Fibroblast of skin of right biceps (primary cell): ENCODE measurements around the gene HPS4.
"Not testable (repeated sequence)": the region's sequence is repeated elsewhere in the genome, so short reads cannot be mapped to it uniquely, and the experiment has no call there.

Experiments used
- DNase-seq: peaks from one replicate; pipeline ENCODE4 v3.0.0-alpha.2; 2013

The HPS4 gene

DNA sequence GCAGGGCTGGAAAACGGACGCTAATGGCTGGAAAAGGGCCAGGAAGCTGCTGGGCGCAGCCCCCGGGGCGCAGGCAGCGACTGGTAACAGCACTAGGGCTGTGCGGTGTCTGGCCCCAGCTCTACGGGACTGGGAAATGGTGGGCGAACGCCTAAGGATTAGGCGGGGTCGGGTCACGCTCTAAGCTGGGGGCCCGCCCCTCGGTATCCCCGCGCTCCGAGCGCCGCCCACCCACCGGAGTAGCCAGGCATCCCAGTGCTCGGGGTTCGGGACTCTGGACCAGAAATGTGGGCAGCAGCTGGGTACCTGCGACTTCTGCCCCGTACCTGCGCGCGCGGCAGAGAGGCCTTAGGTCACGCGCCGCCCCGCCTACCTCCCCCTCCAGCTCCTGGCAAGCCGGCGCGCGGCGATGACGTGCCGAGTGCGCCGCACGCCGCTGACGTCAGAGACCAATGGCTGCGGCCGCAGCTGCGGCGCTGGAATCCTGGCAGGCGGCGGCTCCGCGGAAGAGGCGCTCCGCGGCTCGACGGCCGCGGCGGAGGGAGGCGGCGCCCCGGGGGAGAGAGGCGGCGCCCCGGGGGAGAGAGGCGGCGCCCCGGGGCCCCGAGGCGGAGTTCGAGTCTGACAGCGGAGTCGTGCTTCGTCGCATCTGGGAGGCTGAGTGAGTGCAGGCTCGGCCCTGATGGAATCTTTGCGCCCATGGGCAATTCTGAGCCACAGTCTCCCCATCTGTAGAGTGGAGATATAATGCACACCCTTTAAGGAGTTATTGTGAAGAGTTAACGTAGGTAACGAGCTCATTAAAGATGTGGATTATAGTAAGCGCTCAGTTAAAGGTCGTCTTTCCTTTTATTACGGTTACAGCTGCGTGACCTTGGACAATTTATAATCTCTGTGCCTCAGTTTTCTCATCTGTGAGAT, at the start of gene HPS4, which contains the start of gene SRRD:
HPS4 (minus strand) TSS at position 345 of the 921 bp plus-strand sequence. CDS start 2,021 bp downstream, outside the sequence.
SRRD (plus strand) TSS at position 439 of the 921 bp plus-strand sequence; CDS start at position 453, 14 bp downstream.
- peak; percentile 91 for DNase-seq

DNA sequence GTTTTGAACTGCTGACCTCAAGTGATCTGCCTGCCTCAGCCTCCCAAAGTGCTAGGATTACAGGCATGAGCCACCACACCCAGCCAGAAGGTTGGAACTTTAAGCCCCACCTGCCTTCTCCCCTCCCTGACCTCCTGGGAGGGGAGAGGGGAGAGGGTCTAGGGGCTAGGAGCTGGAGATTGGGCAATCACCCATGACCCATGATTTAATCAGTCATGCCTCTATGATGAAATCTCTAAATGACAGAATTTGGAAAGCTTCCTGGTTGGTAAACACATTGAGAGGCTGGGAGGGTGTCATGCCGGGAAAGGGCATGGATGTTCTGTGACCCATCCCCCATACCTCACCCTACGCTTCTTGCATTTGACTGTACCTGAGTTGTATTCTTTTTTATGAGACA, 45.8 kb upstream of the HPS4 start:
- no peak for DNase-seq

DNA sequence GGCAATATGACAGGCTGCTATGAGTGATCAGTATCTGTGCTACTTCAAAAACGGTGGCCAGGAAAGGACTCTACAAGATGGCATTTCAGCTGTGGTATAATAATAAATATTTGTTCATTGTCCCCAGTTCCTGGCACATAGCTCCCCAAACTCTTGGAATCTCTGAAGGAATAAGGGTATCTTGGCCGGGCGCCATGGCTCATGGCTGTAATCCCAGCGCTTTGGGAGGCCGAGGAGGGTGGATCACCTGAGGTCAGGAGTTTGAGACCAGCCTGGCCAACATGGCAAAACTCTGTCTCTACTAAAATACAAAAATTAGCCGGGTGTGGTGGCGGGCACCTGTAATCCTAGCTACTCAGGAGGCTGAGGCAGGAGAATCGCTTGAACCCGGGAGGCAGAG, 44.9 kb upstream of the HPS4 start:
- not testable (repeated sequence) for DNase-seq

DNA sequence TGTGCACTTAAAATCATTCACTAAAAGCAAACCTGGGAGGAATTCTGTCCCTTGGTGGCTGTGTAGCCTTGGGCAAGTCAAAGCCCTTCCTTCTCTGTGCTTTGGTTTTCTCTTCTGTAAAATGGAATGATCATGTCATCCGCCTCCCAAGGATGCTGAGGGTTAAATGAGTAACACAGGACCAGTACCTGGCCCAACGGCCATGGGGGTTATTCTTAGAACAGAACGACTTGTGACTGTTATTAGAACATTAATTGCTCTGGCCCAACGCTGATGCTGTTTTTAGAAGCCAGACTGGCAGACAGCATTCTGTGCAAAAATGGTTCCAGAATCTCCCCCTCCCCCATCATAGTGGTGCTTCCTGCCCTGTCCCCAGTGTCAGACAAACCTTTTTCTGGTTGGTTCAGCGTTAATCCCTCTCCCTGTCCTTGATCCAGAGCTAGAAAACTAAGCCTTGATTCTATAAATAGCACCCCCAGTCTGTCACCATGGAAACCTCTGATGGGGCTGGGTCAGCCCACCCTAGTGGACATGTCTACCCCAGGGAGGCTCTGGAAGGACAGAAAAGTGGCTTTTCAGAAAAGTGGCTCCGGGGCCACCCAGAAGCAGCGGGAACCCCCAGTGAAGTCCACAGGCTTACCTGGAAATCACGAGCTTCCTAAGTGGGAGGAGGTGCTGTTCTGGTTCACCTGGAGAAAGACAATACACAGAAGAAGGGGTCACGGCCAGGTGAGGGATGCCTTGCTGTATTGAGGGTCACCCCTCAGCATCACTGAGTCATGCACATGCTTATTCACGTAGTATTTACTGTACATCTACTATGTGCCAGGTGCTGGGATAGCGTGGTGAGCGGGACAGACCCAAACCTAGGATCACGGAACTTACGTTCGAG, 44.2 kb upstream of the HPS4 start:
- DNase-seq = no peak

DNA sequence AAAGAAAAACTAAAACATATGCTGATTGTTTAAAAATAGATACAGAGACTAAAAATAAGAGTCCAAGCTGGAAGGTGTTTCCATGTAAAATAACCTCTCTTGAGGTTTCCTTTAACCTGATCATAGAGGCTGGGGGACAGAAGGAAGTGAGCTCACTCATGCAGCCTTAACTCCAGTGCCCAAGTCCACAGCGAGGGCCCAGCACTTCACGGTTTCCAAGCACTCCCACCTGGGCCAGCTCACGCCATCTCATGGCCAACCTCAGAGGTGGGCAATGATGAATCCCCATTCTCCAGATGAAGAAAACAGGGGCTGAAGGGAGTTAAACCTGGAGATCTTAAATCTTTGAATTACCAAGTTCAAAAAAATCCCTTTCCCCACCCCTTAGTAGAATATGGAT, 43.6 kb upstream of the HPS4 start:
- DNase-seq = no peak

DNA sequence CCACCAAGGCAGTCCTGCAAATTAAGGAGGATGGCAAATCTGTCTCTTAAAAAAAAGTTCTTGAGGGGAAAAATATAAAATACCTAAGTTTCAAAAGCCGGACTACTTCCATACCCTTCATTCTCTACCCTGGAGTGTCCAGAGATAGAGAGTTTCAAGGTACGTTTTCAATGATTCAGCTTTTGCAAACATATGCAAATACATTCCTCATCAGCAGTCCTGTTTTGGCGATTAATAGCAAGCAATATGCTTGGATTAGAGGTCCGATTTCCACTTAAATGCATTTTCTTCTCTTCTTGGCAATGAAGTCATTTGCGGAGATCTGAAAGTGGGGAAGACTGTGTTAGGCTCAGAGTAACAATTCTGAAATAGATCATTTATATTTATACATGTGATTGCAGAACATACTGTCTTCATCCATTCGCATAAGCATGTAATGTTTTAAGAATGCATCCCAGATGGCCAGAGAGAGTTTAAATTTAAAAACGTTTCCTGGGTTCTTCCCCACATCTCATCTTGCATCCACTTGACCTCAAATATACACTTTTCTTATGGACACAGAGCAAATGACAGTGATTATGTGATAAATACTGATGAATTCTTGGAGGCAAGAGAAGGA, 42.5 kb upstream of the HPS4 start:
- no peak for DNase-seq

DNA sequence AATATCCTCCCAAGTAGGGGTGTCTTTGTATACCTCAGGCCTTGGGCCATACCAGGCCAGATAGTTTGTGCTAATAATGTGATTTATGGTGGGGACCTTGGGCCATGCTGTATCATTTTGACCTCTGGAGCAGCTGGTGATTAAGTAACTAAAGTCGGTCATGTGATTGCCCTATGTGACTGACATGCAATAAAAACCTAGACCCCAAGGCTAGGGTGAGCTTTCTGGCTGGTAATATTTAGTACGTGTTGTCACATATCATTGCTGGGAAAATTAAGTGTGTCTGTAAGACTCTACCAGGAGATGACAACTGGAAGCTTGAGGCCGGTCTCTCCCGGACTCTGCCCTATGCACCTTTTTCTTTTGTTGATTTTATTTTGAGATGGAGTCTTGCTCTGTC, 41.3 kb upstream of the HPS4 start:
- no peak for DNase-seq

DNA sequence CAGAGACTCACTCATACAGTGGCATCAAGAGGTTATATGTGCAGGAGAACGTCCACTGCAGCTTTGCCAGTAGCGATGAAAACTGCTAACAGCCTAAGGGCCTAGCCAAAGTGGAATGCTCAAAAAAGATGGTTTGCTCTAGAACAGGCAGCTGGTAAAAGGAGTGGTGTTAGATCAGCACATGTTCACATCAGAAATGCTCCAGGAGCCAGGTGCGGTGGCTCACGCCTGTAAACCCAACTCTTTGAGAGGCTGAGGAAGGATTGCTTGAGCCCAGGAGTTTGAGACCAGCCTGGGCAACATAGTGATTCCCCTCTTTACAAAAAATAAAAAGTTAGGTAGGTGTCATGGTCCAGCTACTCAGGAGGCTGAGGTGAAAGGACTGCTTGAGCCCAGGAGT, 39.0 kb upstream of the HPS4 start:
- DNase-seq = no peak

DNA sequence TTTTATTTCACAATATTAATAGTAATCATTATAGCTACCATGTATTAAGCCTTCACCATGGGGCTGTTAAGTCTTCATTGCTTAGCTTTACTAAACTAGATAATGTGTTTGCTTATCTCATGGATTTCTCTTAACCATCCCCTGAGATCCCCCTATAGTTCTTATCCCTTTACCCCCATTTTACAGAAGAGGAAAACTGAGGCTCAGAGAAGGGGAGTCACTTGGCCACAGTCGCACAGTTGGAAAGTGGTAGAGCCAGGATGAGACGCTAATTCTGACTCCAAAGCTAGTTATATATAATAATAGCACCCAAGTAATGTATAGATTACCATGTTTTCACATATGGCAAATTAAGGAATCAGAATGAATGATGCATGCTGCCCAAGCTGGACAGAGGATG, 38.4 kb upstream of the HPS4 start:
- no peak for DNase-seq

DNA sequence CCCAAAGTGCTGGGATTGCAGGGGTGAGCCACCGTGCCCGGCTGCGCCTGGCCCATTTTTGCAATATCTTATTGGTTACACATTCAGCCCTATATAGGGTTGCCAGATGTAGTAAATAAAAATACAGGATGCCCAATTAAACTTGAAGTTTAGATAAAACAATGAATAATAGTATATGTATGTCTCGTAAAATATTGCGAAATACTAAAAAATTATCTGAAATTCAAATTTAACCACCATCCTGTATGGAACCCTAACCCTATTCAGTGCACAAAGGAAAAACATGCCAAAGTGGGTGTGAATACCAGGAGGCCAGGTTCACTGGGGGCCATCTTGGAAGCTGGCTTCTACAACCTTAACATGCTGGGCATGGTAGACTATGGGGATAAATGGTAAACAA, 33.8 kb upstream of the HPS4 start:
- no peak for DNase-seq

DNA sequence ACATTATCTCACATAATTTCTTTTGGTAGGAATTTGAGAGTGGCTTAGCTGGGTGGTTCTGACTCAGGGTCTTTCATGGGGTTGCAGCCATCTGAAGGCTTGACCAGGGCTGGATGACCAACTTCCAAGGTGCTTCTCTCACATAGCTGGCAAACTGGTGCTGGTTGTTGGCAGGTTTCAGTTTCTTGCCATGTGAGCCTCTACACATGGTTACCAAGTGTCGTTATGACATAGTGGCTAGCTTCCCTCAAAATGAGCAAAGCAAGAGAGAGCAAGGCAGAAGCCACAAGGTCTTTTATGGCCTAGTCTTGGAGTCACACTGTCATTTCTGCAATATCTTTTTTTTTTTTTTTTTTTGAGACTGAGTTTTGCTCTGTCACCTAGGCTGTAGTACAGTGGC, 32.9 kb upstream of the HPS4 start:
- DNase-seq = no peak

DNA sequence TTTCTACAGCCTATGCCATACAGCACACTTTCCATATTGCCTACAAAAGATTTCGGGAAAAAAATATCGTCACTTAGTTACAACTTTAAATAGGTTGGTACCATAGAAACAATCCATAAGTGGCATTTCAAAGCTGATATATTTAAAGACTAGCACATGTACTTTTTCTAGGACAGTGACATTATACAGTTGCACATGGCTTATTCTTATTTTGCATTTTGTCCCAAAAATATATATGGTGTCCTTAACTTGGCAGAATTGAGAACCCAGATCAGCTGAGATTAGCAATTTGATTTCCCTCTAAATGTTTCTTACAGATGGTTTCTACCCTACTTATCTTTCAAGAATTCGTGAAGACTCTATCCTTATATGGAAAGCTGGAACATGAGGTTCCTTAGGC, 32.3 kb upstream of the HPS4 start:
- DNase-seq = no peak

DNA sequence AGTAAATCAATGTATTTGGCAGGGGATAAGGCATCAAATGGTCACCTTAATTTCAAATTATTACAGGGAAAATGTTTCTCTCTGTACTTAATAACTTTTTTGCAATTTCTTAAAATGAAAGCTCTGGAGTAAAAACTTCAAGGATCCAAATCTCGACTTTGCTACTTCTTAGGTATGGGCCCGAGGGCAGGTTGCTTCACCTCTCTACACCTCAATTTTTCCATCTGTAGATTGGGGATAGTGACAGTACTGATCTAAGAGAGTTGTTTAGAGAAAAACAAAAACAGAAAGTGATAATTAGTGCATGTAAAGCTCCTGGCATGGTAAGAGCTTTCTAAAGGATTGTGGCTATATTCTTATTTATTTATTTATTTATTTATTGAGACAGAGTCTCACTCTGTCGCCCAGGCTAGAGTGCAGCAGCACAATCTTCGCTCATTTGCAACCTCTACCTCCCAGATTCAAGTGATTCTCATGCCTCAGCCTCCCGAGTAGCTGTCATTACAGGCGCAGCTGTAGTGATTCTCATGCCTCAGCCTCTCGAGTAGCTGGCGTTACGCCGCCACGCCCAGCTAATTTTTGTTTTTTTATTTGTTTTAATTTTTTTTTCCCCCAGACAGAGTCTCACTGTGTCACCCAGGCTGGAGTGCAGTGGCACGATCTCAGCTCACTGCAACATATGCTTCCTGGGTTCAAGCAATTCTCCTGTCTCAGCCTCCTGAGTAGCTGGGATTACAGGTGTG, 31.0 kb upstream of the HPS4 start:
- no peak for DNase-seq

DNA sequence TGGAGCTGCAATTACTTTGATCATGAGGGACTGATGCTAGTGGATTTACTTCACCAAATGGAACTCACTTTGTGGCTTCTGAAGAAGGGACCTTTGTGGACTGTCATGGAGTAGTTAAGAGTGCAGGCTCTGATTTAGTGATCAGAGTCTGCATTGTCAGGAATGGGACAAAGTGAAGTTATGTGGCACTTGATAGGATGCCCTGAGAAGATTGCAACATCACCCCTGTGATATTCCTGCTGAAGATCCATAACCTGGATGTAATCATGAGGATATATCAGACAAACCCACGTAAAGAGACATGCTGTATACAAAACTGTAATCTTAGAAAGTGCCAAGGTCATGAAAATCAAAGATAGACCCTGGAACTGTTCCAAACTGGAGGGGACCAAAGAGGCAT, 30.3 kb upstream of the HPS4 start:
- DNase-seq = no peak

DNA sequence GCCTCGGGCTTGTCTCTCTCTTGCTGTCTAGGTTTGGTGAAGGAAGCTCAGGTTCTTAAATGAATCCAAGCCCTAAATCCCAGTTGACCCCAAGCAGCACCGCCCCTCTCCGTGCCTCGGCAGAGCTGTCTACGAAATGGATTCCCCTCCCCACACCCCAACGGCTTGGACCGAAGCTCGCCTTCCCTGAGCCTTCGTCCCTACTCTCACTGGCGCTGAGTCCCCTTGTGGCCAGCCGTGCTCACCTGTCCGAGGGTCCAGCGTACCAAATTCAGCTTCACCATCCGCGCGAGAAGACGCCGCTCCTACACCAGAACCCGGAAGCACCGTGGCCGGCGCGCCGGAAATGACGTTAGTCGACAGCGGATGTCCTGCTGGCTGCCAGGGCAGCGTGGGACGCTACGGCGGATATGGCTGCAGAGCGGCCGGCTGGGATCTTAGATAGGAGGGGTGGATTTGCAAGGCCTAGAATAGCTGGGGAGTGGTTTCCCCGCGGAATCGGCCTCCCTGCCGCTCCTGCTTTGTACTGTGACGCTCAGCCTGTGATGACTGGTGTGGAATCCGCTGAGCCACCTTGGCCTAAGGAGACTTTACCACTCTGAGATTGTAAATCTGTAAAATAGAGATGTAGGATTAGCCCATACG, 28.7 kb upstream of the HPS4 start, which contains the start of gene TFIP11:
TFIP11 (minus strand) TSS at position 325 of the 645 bp plus-strand sequence. CDS start 2,201 bp downstream, outside the sequence.
- peak; percentile 90 for DNase-seq

DNA sequence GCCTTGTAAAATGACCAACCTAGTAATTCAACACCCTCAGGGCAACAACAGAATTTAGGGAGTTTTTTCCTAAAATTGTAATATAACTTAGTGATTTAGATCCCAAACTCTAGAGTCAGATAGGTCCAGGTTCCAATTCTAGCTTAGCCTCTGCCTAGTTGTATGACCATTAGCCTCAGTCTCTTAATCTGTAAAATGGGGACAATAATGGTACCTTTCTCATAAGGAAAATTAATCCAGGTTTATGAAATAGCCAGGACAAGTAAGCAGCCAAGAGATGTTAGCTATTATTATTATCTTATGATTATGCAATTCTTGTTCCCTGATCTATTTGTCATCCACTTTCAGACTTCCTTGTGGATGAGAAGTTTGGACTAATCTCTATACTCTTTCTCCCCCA, 24.6 kb upstream of the HPS4 start:
- no peak for DNase-seq

DNA sequence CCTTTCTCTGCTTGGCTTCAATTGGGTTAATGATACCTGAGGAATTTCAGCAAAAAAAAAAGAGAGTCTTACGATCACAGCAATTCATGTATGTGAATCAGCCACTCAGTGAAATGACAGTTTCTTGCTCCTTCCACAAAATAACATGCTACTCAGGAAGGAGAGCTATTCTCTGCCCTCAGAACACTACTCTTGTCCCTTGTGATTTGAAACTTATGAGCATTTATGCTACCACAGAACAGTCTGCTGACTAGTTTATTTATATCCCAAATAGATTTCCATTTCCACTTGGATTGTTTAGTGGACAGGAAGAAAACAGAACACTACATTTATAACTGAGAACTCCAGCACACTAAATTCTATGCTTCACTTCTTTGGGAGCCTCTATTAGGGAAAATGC, 20.2 kb upstream of the HPS4 start:
- DNase-seq = no peak

DNA sequence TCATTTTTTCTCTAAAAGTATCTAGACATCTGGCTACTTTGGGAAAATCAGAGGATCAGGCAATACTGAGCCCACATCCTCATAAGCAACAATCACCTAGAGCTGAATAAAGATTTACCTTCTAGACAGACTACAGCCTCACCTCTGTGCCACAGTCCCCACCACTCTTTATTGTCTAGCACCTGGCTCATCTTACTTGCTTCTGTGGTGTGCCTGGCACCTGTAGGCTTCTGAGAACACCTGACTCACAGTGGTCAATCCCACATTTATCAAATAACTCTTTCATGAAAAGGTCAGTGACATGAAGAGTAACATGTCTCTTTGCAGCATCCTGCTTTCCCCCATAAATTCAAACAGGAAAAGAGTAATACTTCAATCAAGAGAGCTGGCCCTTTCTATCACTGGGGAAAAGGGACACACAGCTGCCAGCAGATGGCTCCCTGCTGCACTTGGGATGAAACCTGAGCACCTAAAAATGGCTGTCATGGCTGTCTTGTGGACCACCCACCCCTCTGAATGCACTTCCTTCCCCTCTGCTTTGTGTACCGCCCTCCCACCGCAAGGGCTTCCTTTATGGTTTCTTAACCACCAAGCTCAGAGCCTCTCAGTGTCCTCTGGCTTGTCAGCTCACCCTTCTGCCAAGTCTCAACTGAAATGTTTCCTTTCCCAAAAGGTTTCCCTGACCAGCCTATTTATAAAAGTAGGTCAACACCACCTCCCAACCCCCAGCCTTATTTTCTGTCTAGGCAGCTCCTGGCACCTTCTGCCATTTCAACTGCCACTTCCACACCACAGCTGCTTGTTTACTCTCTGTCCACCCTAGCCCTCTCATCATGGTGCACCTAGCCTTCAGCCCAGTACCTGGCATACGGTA, 19.3 kb upstream of the HPS4 start:
- DNase-seq = peak; percentile 53

DNA sequence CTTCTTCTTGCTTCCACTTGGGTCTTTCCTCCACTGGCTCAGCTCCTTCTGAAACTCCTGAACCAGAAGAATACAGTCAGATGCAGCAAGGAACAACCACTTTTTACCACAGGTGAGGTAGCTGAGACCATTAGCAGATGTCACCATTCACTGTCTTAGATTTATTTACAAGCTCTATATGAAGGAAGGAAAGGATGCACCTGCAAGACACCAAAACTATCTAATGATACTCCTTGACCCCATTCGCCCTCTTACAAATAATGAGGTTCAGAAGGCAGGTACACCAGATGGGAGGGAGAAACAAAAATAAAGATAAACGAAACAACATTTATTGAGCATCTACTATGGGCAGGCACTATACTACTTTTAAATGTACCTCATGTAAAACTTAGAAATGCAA, 18.4 kb upstream of the HPS4 start:
- DNase-seq = no peak

DNA sequence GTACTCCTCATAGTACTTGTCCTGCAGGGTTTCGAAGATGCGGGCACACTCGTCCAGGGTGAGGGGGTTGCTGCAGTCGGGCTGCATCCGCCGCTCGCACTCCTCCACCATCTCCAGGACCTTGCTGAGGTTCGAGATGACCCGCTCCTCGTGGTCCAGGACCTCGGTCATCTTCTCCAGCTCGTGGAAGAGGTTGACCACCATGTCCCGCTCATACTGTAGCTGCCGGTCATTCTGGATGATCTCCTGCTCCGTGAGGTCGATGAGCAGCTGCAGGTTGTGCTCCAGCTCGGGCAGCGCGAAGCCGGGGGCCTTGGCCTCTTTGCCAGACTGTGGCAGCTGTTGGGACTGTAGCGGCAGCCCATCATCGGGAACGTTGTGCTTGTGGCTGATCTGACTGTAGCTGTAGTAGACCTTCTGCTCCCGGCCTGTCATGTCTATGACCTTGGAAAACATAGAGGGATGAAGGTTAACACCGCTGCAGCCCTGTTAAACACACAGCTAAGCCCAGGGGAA, 15.7 kb upstream of the HPS4 start:
- DNase-seq = no peak

DNA sequence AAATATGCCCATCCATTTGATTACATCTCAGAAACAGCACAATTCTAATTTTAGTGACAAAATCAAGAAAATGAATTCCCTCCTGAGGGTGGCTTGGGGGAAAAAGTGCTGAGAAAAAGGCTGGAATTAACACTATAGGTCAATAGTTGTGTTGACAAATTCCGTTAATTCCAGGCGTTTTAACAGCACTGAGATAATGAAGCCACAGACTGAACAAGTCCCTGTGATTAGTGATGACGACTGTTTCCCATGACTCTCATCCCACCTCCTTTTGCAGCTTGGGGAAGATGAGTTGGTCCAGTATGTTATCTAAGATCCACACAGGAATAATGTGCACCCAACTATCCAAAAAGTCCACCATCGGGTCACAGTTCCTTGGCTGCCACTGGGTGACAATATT, 12.9 kb upstream of the HPS4 start:
- DNase-seq = no peak
